ENCODE data around the gene CCAR1.

The CCAR1 gene

GRCh38 chr10:68742397-68742796 lies 21.4 kb downstream of the CCAR1 start:
- H2BK15ac ChIP-seq (replicated peaks; ENCODE audit: low read depth), result no peak overlapping the region
- H3K4me1 ChIP-seq (ENCODE audit: control insufficient read depth, low read depth, low read length), result no peaks in the 10 kb centered on the region
- H3K27ac ChIP-seq (ENCODE audit: low read depth, low read length), result no peak overlapping the region
- H3K36me3 ChIP-seq (ENCODE audit: control insufficient read depth, insufficient read depth, low read length), result peaks cover 13% of the 10 kb centered on the region
- H3K79me2 ChIP-seq (ENCODE audit: control insufficient read depth, insufficient read depth, low read length), result no peaks in the 10 kb centered on the region
- no peak overlapping the region for H3K23ac ChIP-seq (ENCODE audit: low read length)
- H2BK5ac ChIP-seq (ENCODE audit: low read length), result no peak overlapping the region
- H3K4me2 ChIP-seq (ENCODE audit: low read length), result no peak overlapping the region
- no peak overlapping the region for H3K4ac ChIP-seq (ENCODE audit: low read depth, low read length)
- no peak overlapping the region for H3K18ac ChIP-seq (ENCODE audit: low read length)
- H3K79me1 ChIP-seq (ENCODE audit: low read length), result no peaks in the 10 kb centered on the region
- H3K27me3 ChIP-seq (ENCODE audit: insufficient read depth, low read length, poor library complexity), result no peaks in the 10 kb centered on the region
- H2AK5ac ChIP-seq (ENCODE audit: low read length), result no peak overlapping the region
- no peak overlapping the region for H3K9ac ChIP-seq (ENCODE audit: low read length)
- no peak overlapping the region for H4K5ac ChIP-seq (ENCODE audit: low read length)
- WGBS (ENCODE audit: extremely low coverage, insufficient coverage, low lambda C conversion rate), result no CpG with 5 or more reads among the region's 6 CpGs
- no peak overlapping the region for H3K56ac ChIP-seq (ENCODE audit: low read length)
- H4K8ac ChIP-seq (ENCODE audit: low read depth, low read length), result no peak overlapping the region
- H2BK120ac ChIP-seq (ENCODE audit: low read depth, low read length), result no peak overlapping the region
- DNase-seq, result no peak
- no peak overlapping the region for H3K4me3 ChIP-seq (ENCODE audit: low read length)

GRCh38 chr10:68752711-68753350 lies 31.8 kb downstream of the CCAR1 start:
- Histone ChIP-seq H2AK5ac (ENCODE audit: low read length) (no peak overlapping the region), H3K27me3 (ENCODE audit: insufficient read depth, low read length, poor library complexity) (no peaks in the 10 kb centered on the region), H3K36me3 (ENCODE audit: control insufficient read depth, insufficient read depth, low read length) (peaks cover 17% of the 10 kb centered on the region), H3K4me1 (ENCODE audit: control insufficient read depth, low read depth, low read length) (no peaks in the 10 kb centered on the region), H3K9ac (ENCODE audit: low read length) (no peak overlapping the region), H4K5ac (ENCODE audit: low read length) (no peak overlapping the region), H3K4ac (ENCODE audit: low read depth, low read length) (no peak overlapping the region), H3K79me2 (ENCODE audit: control insufficient read depth, insufficient read depth, low read length) (no peaks in the 10 kb centered on the region), H4K8ac (ENCODE audit: low read depth, low read length) (no peak overlapping the region), H3K4me2 (ENCODE audit: low read length) (no peak overlapping the region), H2BK15ac (replicated peaks; ENCODE audit: low read depth) (no peak overlapping the region), H3K27ac (ENCODE audit: low read depth, low read length) (no peak overlapping the region), H3K4me3 (ENCODE audit: low read length) (no peak overlapping the region), H3K23ac (ENCODE audit: low read length) (no peak overlapping the region), H2BK120ac (ENCODE audit: low read depth, low read length) (no peak overlapping the region), H2BK5ac (ENCODE audit: low read length) (no peak overlapping the region), H3K18ac (ENCODE audit: low read length) (no peak overlapping the region), H3K56ac (ENCODE audit: low read length) (no peak overlapping the region), H3K79me1 (ENCODE audit: low read length) (peaks cover 3% of the 10 kb centered on the region)
- no peak for DNase-seq
- no CpG with 5 or more reads among the region's 2 CpGs for WGBS (ENCODE audit: extremely low coverage, insufficient coverage, low lambda C conversion rate)

GRCh38 chr10:68756246-68756645 lies 35.2 kb downstream of the CCAR1 start:
- no peak overlapping the region for H2AK5ac ChIP-seq (ENCODE audit: low read length)
- H2BK15ac ChIP-seq (replicated peaks; ENCODE audit: low read depth), result no peak overlapping the region
- no peak overlapping the region for H3K9ac ChIP-seq (ENCODE audit: low read length)
- no peak overlapping the region for H3K4me2 ChIP-seq (ENCODE audit: low read length)
- H4K8ac ChIP-seq (ENCODE audit: low read depth, low read length), result no peak overlapping the region
- H2BK120ac ChIP-seq (ENCODE audit: low read depth, low read length), result no peak overlapping the region
- no peaks in the 10 kb centered on the region for H3K79me2 ChIP-seq (ENCODE audit: control insufficient read depth, insufficient read depth, low read length)
- H3K18ac ChIP-seq (ENCODE audit: low read length), result no peak overlapping the region
- H3K36me3 ChIP-seq (ENCODE audit: control insufficient read depth, insufficient read depth, low read length), result peaks cover 16% of the 10 kb centered on the region
- no peaks in the 10 kb centered on the region for H3K4me1 ChIP-seq (ENCODE audit: control insufficient read depth, low read depth, low read length)
- no peak overlapping the region for H3K56ac ChIP-seq (ENCODE audit: low read length)
- WGBS (ENCODE audit: extremely low coverage, insufficient coverage, low lambda C conversion rate), result no CpG with 5 or more reads among the region's 12 CpGs
- no peak overlapping the region for H3K4me3 ChIP-seq (ENCODE audit: low read length)
- H3K23ac ChIP-seq (ENCODE audit: low read length), result no peak overlapping the region
- no peak overlapping the region for H2BK5ac ChIP-seq (ENCODE audit: low read length)
- H3K79me1 ChIP-seq (ENCODE audit: low read length), result peaks cover 3% of the 10 kb centered on the region
- DNase-seq, result no peak
- no peak overlapping the region for H3K4ac ChIP-seq (ENCODE audit: low read depth, low read length)
- no peaks in the 10 kb centered on the region for H3K27me3 ChIP-seq (ENCODE audit: insufficient read depth, low read length, poor library complexity)
- no peak overlapping the region for H4K5ac ChIP-seq (ENCODE audit: low read length)
- H3K27ac ChIP-seq (ENCODE audit: low read depth, low read length), result no peak overlapping the region

GRCh38 chr10:68756766-68757165 lies 35.7 kb downstream of the CCAR1 start:
- H3K27me3 ChIP-seq (ENCODE audit: insufficient read depth, low read length, poor library complexity), result no peaks in the 10 kb centered on the region
- H3K27ac ChIP-seq (ENCODE audit: low read depth, low read length), result no peak overlapping the region
- H2BK120ac ChIP-seq (ENCODE audit: low read depth, low read length), result no peak overlapping the region
- no peak overlapping the region for H3K4me3 ChIP-seq (ENCODE audit: low read length)
- no peaks in the 10 kb centered on the region for H3K79me2 ChIP-seq (ENCODE audit: control insufficient read depth, insufficient read depth, low read length)
- DNase-seq, result no peak
- no peak overlapping the region for H3K56ac ChIP-seq (ENCODE audit: low read length)
- peaks cover 16% of the 10 kb centered on the region for H3K36me3 ChIP-seq (ENCODE audit: control insufficient read depth, insufficient read depth, low read length)
- no CpG with 5 or more reads among the region's 3 CpGs for WGBS (ENCODE audit: extremely low coverage, insufficient coverage, low lambda C conversion rate)
- H4K8ac ChIP-seq (ENCODE audit: low read depth, low read length), result no peak overlapping the region
- H4K5ac ChIP-seq (ENCODE audit: low read length), result no peak overlapping the region
- H3K23ac ChIP-seq (ENCODE audit: low read length), result no peak overlapping the region
- no peak overlapping the region for H3K4ac ChIP-seq (ENCODE audit: low read depth, low read length)
- peaks cover 3% of the 10 kb centered on the region for H3K79me1 ChIP-seq (ENCODE audit: low read length)
- H3K4me1 ChIP-seq (ENCODE audit: control insufficient read depth, low read depth, low read length), result no peaks in the 10 kb centered on the region
- H2AK5ac ChIP-seq (ENCODE audit: low read length), result no peak overlapping the region
- no peak overlapping the region for H3K18ac ChIP-seq (ENCODE audit: low read length)
- H3K4me2 ChIP-seq (ENCODE audit: low read length), result no peak overlapping the region
- no peak overlapping the region for H3K9ac ChIP-seq (ENCODE audit: low read length)
- no peak overlapping the region for H2BK15ac ChIP-seq (replicated peaks; ENCODE audit: low read depth)
- H2BK5ac ChIP-seq (ENCODE audit: low read length), result no peak overlapping the region

- Histone ChIP-seq H3K18ac (ENCODE audit: low read length) (no peak overlapping the region), H3K79me1 (ENCODE audit: low read length) (peaks cover 3% of the 10 kb centered on the region), H2BK5ac (ENCODE audit: low read length) (no peak overlapping the region), H3K4ac (ENCODE audit: low read depth, low read length) (no peak overlapping the region), H3K79me2 (ENCODE audit: control insufficient read depth, insufficient read depth, low read length) (no peaks in the 10 kb centered on the region), H3K27ac (ENCODE audit: low read depth, low read length) (no peak overlapping the region), H2BK15ac (replicated peaks; ENCODE audit: low read depth) (no peak overlapping the region), H3K27me3 (ENCODE audit: insufficient read depth, low read length, poor library complexity) (no peaks in the 10 kb centered on the region), H3K36me3 (ENCODE audit: control insufficient read depth, insufficient read depth, low read length) (peaks cover 13% of the 10 kb centered on the region), H2AK5ac (ENCODE audit: low read length) (no peak overlapping the region), H4K5ac (ENCODE audit: low read length) (no peak overlapping the region), H2BK120ac (ENCODE audit: low read depth, low read length) (no peak overlapping the region), H3K56ac (ENCODE audit: low read length) (no peak overlapping the region), H3K4me3 (ENCODE audit: low read length) (no peak overlapping the region), H3K4me1 (ENCODE audit: control insufficient read depth, low read depth, low read length) (no peaks in the 10 kb centered on the region), H4K8ac (ENCODE audit: low read depth, low read length) (no peak overlapping the region), H3K23ac (ENCODE audit: low read length) (no peak overlapping the region), H3K4me2 (ENCODE audit: low read length) (no peak overlapping the region), H3K9ac (ENCODE audit: low read length) (no peak overlapping the region)
- no CpG with 5 or more reads among the region's 6 CpGs for WGBS (ENCODE audit: extremely low coverage, insufficient coverage, low lambda C conversion rate)
- DNase-seq, result no peak
These were observed 38.3 kb downstream of the CCAR1 start for GRCh38 chr10:68759223-68759863.

GRCh38 chr10:68759967-68760366 lies 38.9 kb downstream of the CCAR1 start:
- no peak overlapping the region for H3K4ac ChIP-seq (ENCODE audit: low read depth, low read length)
- no peak overlapping the region for H3K4me2 ChIP-seq (ENCODE audit: low read length)
- H3K36me3 ChIP-seq (ENCODE audit: control insufficient read depth, insufficient read depth, low read length), result peaks cover 13% of the 10 kb centered on the region
- H3K4me1 ChIP-seq (ENCODE audit: control insufficient read depth, low read depth, low read length), result no peaks in the 10 kb centered on the region
- no peak overlapping the region for H2BK15ac ChIP-seq (replicated peaks; ENCODE audit: low read depth)
- H3K9ac ChIP-seq (ENCODE audit: low read length), result no peak overlapping the region
- no peaks in the 10 kb centered on the region for H3K79me2 ChIP-seq (ENCODE audit: control insufficient read depth, insufficient read depth, low read length)
- WGBS (ENCODE audit: extremely low coverage, insufficient coverage, low lambda C conversion rate), result no CpG with 5 or more reads among the region's 5 CpGs
- no peak for DNase-seq
- no peak overlapping the region for H4K8ac ChIP-seq (ENCODE audit: low read depth, low read length)
- H2AK5ac ChIP-seq (ENCODE audit: low read length), result no peak overlapping the region
- H3K27ac ChIP-seq (ENCODE audit: low read depth, low read length), result no peak overlapping the region
- no peak overlapping the region for H4K5ac ChIP-seq (ENCODE audit: low read length)
- H3K23ac ChIP-seq (ENCODE audit: low read length), result no peak overlapping the region
- H3K27me3 ChIP-seq (ENCODE audit: insufficient read depth, low read length, poor library complexity), result no peaks in the 10 kb centered on the region
- no peak overlapping the region for H2BK120ac ChIP-seq (ENCODE audit: low read depth, low read length)
- peaks cover 3% of the 10 kb centered on the region for H3K79me1 ChIP-seq (ENCODE audit: low read length)
- H3K18ac ChIP-seq (ENCODE audit: low read length), result no peak overlapping the region
- H3K4me3 ChIP-seq (ENCODE audit: low read length), result no peak overlapping the region
- H3K56ac ChIP-seq (ENCODE audit: low read length), result no peak overlapping the region
- no peak overlapping the region for H2BK5ac ChIP-seq (ENCODE audit: low read length)
